Measurements from ENCODE around the gene FAM174B.
A peak's percentile ranks its signal among the peaks of the same experiment; 100 is the strongest.

FAM174B gene

GRCh38 chr15:92655178-92655995, at the start of gene FAM174B:
FAM174B (minus strand) TSS chr15:92655775.
- H3K27me3 ChIP-seq: peaks cover 39% of the 10 kb centered on the region
- H4K20me1 ChIP-seq: no peaks in the 10 kb centered on the region
- no peaks in the 10 kb centered on the region for H3K36me3 ChIP-seq
- peak within 1 kb of the TSS; percentile 53 for H3K4me3 ChIP-seq
- no peak within 1 kb of the TSS for H3K27ac ChIP-seq
- no peak within 1 kb of the TSS for H3K9ac ChIP-seq
- H3K9me3 ChIP-seq: peaks cover 28% of the 10 kb centered on the region
- no peak for TF ChIP-seq Cebpa-rat (IDR thresholded peaks at IDR 0.05)
- 0 out of 2 replicates have a peak, but pooled peaks cover 7% of the 10 kb centered on the region for H3K4me1 ChIP-seq
- H3K4me2 ChIP-seq: peak within 1 kb of the TSS; percentile 55

GRCh38 chr15:92696096-92696495, 40.5 kb upstream of the FAM174B start:
- Histone ChIP-seq H3K27ac (no peak overlapping the region), H3K4me3 (no peak overlapping the region), H3K27me3 (no peaks in the 10 kb centered on the region), H3K4me1 (peaks cover 7% of the 10 kb centered on the region; the same call in 1 of the 2 replicates), H3K4me2 (no peak overlapping the region), H3K36me3 (no peaks in the 10 kb centered on the region), H3K9ac (no peak overlapping the region), H3K9me3 (peaks cover 17% of the 10 kb centered on the region), H4K20me1 (no peaks in the 10 kb centered on the region)
- no peak for TF ChIP-seq Cebpa-rat (IDR thresholded peaks at IDR 0.05)

- Histone ChIP-seq H3K4me1 (peaks cover 7% of the 10 kb centered on the region; the same call in 1 of the 2 replicates), H3K4me3 (no peak overlapping the region), H3K36me3 (no peaks in the 10 kb centered on the region), H3K27ac (no peak overlapping the region), H3K9me3 (peaks cover 20% of the 10 kb centered on the region), H4K20me1 (no peaks in the 10 kb centered on the region), H3K27me3 (no peaks in the 10 kb centered on the region), H3K9ac (no peak overlapping the region), H3K4me2 (peak overlapping the region; percentile 22)
- no peak for TF ChIP-seq Cebpa-rat (IDR thresholded peaks at IDR 0.05)
These were observed 38.2 kb upstream of the FAM174B start for GRCh38 chr15:92693691-92694331.

- H4K20me1 ChIP-seq: no peaks in the 10 kb centered on the region
- no peak overlapping the region for H3K9ac ChIP-seq
- no peaks in the 10 kb centered on the region for H3K36me3 ChIP-seq
These were observed 34.8 kb upstream of the FAM174B start for GRCh38 chr15:92690395-92690794.

GRCh38 chr15:92687746-92688145, 32.2 kb upstream of the FAM174B start:
- Histone ChIP-seq H3K27ac (no peak overlapping the region), H3K27me3 (no peaks in the 10 kb centered on the region), H4K20me1 (no peaks in the 10 kb centered on the region), H3K36me3 (no peaks in the 10 kb centered on the region), H3K4me3 (no peak overlapping the region), H3K9ac (no peak overlapping the region), H3K4me2 (no peak overlapping the region), H3K9me3 (peaks cover 27% of the 10 kb centered on the region), H3K4me1 (no peaks in the 10 kb centered on the region)
- no peak for TF ChIP-seq Cebpa-rat (IDR thresholded peaks at IDR 0.05)

More at GRCh38 chr15:92690395-92690794, 34.8 kb upstream of the FAM174B start:
- no peak overlapping the region for H3K27ac ChIP-seq
- H3K4me3 ChIP-seq: no peak overlapping the region
- H3K4me1 ChIP-seq: peaks cover 7% of the 10 kb centered on the region; the same call in 1 of the 2 replicates
- TF ChIP-seq Cebpa-rat (IDR thresholded peaks at IDR 0.05): no peak
- peaks cover 27% of the 10 kb centered on the region for H3K9me3 ChIP-seq
- H3K27me3 ChIP-seq: no peaks in the 10 kb centered on the region
- H3K4me2 ChIP-seq: no peak overlapping the region

- Histone ChIP-seq H3K27me3 (no peaks in the 10 kb centered on the region), H3K4me1 (no peaks in the 10 kb centered on the region), H3K4me3 (no peak overlapping the region), H4K20me1 (no peaks in the 10 kb centered on the region), H3K27ac (no peak overlapping the region), H3K36me3 (no peaks in the 10 kb centered on the region), H3K9me3 (peaks cover 27% of the 10 kb centered on the region), H3K4me2 (no peak overlapping the region), H3K9ac (no peak overlapping the region)
- TF ChIP-seq Cebpa-rat (IDR thresholded peaks at IDR 0.05): no peak
These were observed 31.6 kb upstream of the FAM174B start for GRCh38 chr15:92687195-92687602.

GRCh38 chr15:92683511-92683834, 27.9 kb upstream of the FAM174B start:
- no peak overlapping the region for H3K4me2 ChIP-seq
- H3K27ac ChIP-seq: no peak overlapping the region
- H3K9me3 ChIP-seq: peaks cover 10% of the 10 kb centered on the region
- H4K20me1 ChIP-seq: no peaks in the 10 kb centered on the region
- no peaks in the 10 kb centered on the region for H3K36me3 ChIP-seq
- no peak for TF ChIP-seq Cebpa-rat (IDR thresholded peaks at IDR 0.05)
- no peak overlapping the region for H3K4me3 ChIP-seq
- no peaks in the 10 kb centered on the region for H3K27me3 ChIP-seq
- no peak overlapping the region for H3K9ac ChIP-seq
- no peaks in the 10 kb centered on the region for H3K4me1 ChIP-seq

GRCh38 chr15:92682741-92683510, 27.4 kb upstream of the FAM174B start:
- H3K9ac ChIP-seq: no peak overlapping the region
- H3K4me2 ChIP-seq: no peak overlapping the region
- H3K36me3 ChIP-seq: no peaks in the 10 kb centered on the region
- TF ChIP-seq Cebpa-rat (IDR thresholded peaks at IDR 0.05): no peak
- no peaks in the 10 kb centered on the region for H4K20me1 ChIP-seq
- no peak overlapping the region for H3K4me3 ChIP-seq
- no peaks in the 10 kb centered on the region for H3K4me1 ChIP-seq
- H3K9me3 ChIP-seq: peaks cover 4% of the 10 kb centered on the region; the same call in 1 of the 2 replicates
- H3K27me3 ChIP-seq: no peaks in the 10 kb centered on the region
- no peak overlapping the region for H3K27ac ChIP-seq

GRCh38 chr15:92681141-92681631, 25.6 kb upstream of the FAM174B start:
- Histone ChIP-seq H3K4me2 (no peak overlapping the region), H3K27ac (no peak overlapping the region), H3K9ac (no peak overlapping the region)

More at GRCh38 chr15:92681141-92681631, 25.6 kb upstream of the FAM174B start:
- no peak overlapping the region for H3K4me3 ChIP-seq
- no peaks in the 10 kb centered on the region for H3K4me1 ChIP-seq
- no peak for TF ChIP-seq Cebpa-rat (IDR thresholded peaks at IDR 0.05)
- no peaks in the 10 kb centered on the region for H3K36me3 ChIP-seq
- no peaks in the 10 kb centered on the region for H4K20me1 ChIP-seq
- H3K9me3 ChIP-seq: no peaks in the 10 kb centered on the region
- no peaks in the 10 kb centered on the region for H3K27me3 ChIP-seq

Measured in BLaER1 (cell line).